ENCODE measurements around the gene OBSL1.

OBSL1 gene

DNA sequence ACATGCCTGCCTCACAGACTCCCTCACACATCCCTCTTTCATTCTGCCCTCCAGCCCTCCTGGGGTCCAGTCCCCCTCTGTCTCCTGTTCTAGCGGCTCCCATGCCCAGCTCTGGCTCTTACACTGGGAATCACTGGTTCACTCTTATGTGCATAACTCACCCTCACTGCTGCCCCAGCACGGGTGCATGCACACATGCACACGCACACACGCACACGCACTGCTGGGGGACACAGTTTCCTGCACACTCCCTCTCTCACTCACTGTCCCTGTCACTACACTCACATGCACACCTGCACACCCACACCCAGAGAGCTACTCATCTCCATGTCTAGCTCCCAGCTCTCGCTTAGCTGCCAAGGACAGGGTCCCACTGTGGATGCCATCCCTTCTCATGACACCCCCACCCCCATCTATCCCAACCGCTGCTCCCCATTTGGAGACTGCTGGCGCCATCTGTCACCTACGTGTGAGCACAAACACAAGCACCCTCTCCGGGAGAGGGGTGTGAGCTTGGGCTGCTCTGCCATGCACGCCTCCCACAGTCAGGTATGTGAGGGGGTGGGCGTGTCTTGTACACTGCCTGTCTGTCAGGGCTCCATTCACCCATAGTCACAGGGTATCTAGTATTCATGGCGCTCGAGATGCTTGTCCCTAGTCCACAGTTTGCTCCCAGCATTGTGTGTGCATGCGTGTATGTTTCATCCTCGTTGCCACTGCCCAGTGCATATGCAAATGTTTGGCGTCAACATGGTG is 55.3 kb downstream of the OBSL1 start:
- peaks cover 0 to 18% (median under 1%) of the 10 kb centered on the region in 5 donors for H3K4me1 ChIP-seq (ENCODE audit: control insufficient read depth in 5 of 5, insufficient read depth in 5 of 5, low read length in 5 of 5)

DNA sequence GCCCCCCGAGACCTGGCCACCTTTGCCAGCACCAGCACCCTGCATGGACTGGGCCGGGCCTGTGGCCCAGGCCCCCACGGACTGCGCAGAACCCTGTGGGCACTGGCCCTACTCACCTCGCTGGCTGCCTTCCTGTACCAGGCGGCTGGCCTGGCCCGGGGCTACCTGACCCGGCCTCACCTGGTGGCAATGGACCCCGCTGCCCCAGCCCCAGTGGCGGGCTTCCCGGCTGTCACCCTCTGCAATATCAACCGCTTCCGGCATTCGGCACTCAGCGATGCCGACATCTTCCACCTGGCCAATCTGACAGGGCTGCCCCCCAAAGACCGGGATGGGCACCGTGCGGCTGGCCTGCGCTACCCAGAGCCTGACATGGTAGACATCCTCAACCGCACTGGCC is 56.5 kb downstream of the OBSL1 start:
- Histone ChIP-seq H3K4me1 (ENCODE audit: control insufficient read depth in 5 of 5, insufficient read depth in 5 of 5, low read length in 5 of 5) (peaks cover 0 to 25% (median 7%) of the 10 kb centered on the region in 5 donors), H3K27me3 (ENCODE audit: control insufficient read depth in 5 of 5, insufficient read depth in 4 of 5, low read length in 5 of 5) (peaks cover 27 to 79% (median 73%) of the 10 kb centered on the region in 5 donors), H3K9ac (ENCODE audit: low read length in 5 of 5) (no peak overlapping the region), H3K9me3 (ENCODE audit: control insufficient read depth in 5 of 5, low read length in 5 of 5) (no peaks in the 10 kb centered on the region), H3K27ac (ENCODE audit: low read depth, low read length) (no peak overlapping the region), H3K36me3 (ENCODE audit: control insufficient read depth in 5 of 5, insufficient read depth in 5 of 5, low read length in 5 of 5) (no peaks in the 10 kb centered on the region), H3K4me3 (ENCODE audit: low read depth in 1 of 5, low read length in 5 of 5) (no peak overlapping the region)

More for the DNA sequence above, 55.3 kb downstream of the OBSL1 start:
- H3K27ac ChIP-seq (ENCODE audit: low read depth, low read length), result no peak overlapping the region
- H3K9me3 ChIP-seq (ENCODE audit: control insufficient read depth in 5 of 5, low read length in 5 of 5), result no peaks in the 10 kb centered on the region
- no peaks in the 10 kb centered on the region for H3K36me3 ChIP-seq (ENCODE audit: control insufficient read depth in 5 of 5, insufficient read depth in 5 of 5, low read length in 5 of 5)
- H3K4me3 ChIP-seq (ENCODE audit: low read depth in 1 of 5, low read length in 5 of 5), result no peak overlapping the region
- no peak overlapping the region for H3K9ac ChIP-seq (ENCODE audit: low read length in 5 of 5)
- peaks cover 28 to 85% (median 73%) of the 10 kb centered on the region in 5 donors for H3K27me3 ChIP-seq (ENCODE audit: control insufficient read depth in 5 of 5, insufficient read depth in 4 of 5, low read length in 5 of 5)

DNA sequence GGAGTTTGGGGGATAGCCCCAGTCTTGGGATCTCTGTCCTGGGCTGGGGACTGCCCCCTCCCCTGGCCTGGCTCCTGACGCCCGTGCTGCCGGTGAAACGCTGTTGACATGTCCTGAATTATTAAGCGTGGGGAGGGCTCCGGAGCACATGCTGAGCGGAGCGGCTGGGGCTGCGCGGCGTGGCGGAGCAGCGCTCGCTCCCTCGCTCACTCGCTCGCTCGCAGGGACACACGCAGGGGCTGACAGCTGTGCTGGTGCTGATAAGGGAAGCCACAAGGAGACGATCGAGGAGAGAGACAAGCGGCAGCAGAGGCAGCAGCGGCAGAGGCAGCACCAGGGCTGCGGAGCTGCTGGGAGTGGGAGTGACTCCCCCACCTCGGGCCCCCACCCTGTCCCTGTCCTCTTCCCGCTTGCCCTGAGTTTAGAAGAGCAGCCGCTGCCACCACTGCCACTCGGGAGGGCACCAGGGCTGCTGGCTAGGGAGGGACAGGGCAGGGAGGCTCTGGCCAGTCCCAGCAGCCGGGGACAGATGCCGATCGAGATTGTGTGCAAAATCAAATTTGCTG is 57.1 kb downstream of the OBSL1 start, which contains the start of gene ASIC4:
TSS of gene ASIC4 (plus strand) at position 287 of the 566 bp plus-strand sequence. CDS start at position 530, 243 bp downstream.
- Histone ChIP-seq H3K9ac (ENCODE audit: low read length in 5 of 5) (no peak within 1 kb of the TSS), H3K4me3 (ENCODE audit: low read depth in 1 of 5, low read length in 5 of 5) (no peak within 1 kb of the TSS), H3K27ac (ENCODE audit: low read depth, low read length) (no peak within 1 kb of the TSS), H3K9me3 (ENCODE audit: control insufficient read depth in 5 of 5, low read length in 5 of 5) (no peaks in the 10 kb centered on the region), H3K27me3 (ENCODE audit: control insufficient read depth in 5 of 5, insufficient read depth in 4 of 5, low read length in 5 of 5) (peaks cover 27 to 78% (median 72%) of the 10 kb centered on the region in 5 donors), H3K36me3 (ENCODE audit: control insufficient read depth in 5 of 5, insufficient read depth in 5 of 5, low read length in 5 of 5) (no peaks in the 10 kb centered on the region), H3K4me1 (ENCODE audit: control insufficient read depth in 5 of 5, insufficient read depth in 5 of 5, low read length in 5 of 5) (peaks cover 0 to 31% (median 12%) of the 10 kb centered on the region in 5 donors)

DNA sequence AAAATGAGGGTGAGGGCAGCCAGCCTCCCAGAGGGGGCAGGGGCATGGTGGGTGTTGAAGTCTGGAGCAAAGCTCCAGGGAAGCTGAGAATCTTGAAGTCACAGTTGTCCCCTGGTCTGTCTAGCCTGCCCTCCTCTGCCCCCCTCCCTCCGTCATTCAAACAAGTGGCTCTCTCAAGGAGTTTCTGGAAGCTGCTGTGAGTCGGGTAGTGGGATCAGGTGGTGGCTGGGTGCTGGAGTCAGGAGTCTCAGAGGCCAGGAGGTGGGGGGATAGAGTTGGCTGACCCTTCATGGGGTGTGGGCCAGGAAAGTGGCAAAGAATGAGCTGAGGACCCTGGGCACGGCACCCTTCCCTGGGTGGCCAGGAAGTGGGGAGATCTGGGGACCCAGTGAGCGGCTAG is 57.6 kb downstream of the OBSL1 start:
- Histone ChIP-seq H3K4me1 (ENCODE audit: control insufficient read depth in 5 of 5, insufficient read depth in 5 of 5, low read length in 5 of 5) (peaks cover 0 to 32% (median 12%) of the 10 kb centered on the region in 5 donors), H3K4me3 (ENCODE audit: low read depth in 1 of 5, low read length in 5 of 5) (no peak overlapping the region), H3K9ac (ENCODE audit: low read length in 5 of 5) (no peak overlapping the region), H3K9me3 (ENCODE audit: control insufficient read depth in 5 of 5, low read length in 5 of 5) (no peaks in the 10 kb centered on the region), H3K27me3 (ENCODE audit: control insufficient read depth in 5 of 5, insufficient read depth in 4 of 5, low read length in 5 of 5) (peaks cover 27 to 77% (median 71%) of the 10 kb centered on the region in 5 donors), H3K27ac (ENCODE audit: low read depth, low read length) (no peak overlapping the region), H3K36me3 (ENCODE audit: control insufficient read depth in 5 of 5, insufficient read depth in 5 of 5, low read length in 5 of 5) (no peaks in the 10 kb centered on the region)

DNA sequence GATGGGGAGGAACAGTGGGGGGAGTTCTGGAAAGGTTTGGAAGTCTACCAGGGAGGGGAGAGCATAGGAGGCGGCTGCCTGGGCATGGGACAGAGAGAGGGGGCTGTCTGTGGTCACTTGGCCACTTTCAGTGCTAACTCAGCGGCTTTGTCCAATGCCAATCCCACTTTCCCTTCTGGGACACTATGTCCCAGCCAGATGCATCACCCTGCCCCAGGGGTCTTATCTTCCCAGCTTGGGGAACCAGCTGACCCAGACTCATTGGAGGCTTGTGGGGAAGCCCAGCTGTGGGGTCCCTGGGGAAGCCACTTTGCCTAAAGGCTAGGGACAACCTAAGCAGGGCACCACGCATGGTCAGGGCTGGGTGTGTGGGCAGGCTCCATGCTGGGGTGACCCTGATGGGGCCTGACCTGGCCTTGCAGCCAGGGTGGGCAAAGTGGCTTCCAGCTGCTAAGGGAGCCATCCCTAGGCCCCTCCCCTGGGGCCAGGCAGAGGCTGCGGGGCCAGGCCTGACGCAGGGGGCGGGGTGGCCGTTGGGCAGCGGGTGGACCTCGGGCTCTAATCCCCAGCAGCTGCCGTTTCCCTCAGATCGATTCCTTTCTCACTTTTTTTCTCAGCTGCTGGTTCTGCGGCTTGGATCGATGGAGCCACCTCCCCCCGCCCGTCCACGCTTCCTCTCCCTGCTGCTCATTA is 58.7 kb downstream of the OBSL1 start:
- H3K9ac ChIP-seq (ENCODE audit: low read length in 5 of 5), result peak overlapping the region in 1 of 5 donors; percentile 35
- H3K9me3 ChIP-seq (ENCODE audit: control insufficient read depth in 5 of 5, low read length in 5 of 5), result no peaks in the 10 kb centered on the region
- H3K4me1 ChIP-seq (ENCODE audit: control insufficient read depth in 5 of 5, insufficient read depth in 5 of 5, low read length in 5 of 5), result peaks cover 0 to 26% (median 12%) of the 10 kb centered on the region in 5 donors
- H3K27me3 ChIP-seq (ENCODE audit: control insufficient read depth in 5 of 5, insufficient read depth in 4 of 5, low read length in 5 of 5), result peaks cover 27 to 72% (median 69%) of the 10 kb centered on the region in 5 donors
- peaks cover 0 to 1% (median 0%) of the 10 kb centered on the region in 5 donors for H3K36me3 ChIP-seq (ENCODE audit: control insufficient read depth in 5 of 5, insufficient read depth in 5 of 5, low read length in 5 of 5)
- no peak overlapping the region for H3K27ac ChIP-seq (ENCODE audit: low read depth, low read length)
- no peak overlapping the region for H3K4me3 ChIP-seq (ENCODE audit: low read depth in 1 of 5, low read length in 5 of 5)

DNA sequence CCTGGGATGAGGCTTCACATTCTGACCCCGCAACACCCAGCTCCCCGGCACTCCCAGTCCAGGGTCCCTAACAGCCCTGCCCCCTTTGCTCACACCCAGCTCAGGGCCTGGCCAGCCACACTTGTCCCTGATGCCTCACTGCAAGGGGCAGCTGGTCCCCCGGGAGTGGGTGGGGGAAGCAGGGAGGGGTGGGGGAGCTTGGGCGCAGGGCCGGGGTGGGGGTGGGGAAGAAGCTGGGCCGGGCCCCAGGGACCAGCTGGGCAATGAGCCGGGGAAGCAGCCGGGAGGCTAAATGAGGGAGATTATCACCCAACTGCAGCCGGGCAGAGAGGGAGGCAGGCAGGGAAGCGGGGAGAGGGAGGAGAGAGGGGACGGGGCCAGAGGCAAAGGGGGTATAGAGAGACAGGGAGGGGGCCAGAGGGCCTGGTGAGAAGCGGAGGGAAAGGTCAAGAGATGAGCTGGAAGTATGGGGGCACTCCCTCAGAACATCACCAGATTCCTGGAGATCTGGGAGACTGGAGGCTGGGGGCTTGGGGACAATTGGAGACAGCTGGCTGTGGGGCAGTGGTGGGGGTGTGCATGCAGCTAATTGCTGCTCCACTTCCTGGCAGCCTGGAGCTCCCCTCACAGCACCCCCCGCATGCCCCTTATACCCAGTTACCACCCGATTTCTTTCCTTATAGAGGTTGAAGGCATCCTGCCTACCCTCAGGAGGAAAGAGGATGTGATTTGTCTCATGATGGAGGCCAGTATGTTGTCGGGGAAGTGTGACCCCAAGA is 59.6 kb downstream of the OBSL1 start:
- H3K9ac ChIP-seq (ENCODE audit: low read length in 5 of 5), result no peak overlapping the region

DNA sequence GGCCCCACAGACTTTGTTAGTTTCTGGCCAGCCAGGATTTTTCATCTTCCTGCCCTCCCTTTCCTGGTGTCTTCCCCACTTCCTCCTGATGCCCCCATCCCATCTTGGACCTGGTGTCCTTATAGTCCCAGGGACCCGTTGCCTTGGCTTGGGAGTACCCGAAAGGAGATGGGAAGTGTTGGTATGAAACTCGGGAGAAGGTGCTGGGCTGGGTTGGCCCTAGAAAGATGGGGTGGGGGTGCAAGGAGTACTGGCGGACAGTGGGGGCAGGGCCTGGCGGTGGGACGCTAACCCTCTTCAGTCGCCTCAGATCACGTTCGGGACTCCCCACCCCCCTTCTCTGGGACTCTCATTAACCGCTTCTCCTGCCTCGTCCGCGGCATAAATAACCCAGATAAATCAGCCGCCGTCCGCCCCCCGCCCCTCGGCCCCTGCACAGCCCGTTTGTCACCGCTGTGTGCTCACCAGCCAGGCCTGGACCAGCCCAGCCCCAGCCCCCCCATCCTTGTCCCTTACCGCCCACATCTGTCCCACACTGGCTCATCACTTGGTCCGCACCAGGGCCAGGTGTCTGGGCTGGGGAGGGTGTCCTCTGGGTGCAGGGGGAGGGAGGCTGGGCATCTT is 60.7 kb downstream of the OBSL1 start:
- H3K4me1 ChIP-seq (ENCODE audit: control insufficient read depth in 5 of 5, insufficient read depth in 5 of 5, low read length in 5 of 5), result peaks cover 0 to 26% (median 11%) of the 10 kb centered on the region in 5 donors
- peaks cover 27 to 54% (median 50%) of the 10 kb centered on the region in 5 donors for H3K27me3 ChIP-seq (ENCODE audit: control insufficient read depth in 5 of 5, insufficient read depth in 4 of 5, low read length in 5 of 5)
- H3K27ac ChIP-seq (ENCODE audit: low read depth, low read length), result no peak overlapping the region
- no peaks in the 10 kb centered on the region for H3K9me3 ChIP-seq (ENCODE audit: control insufficient read depth in 5 of 5, low read length in 5 of 5)
- H3K36me3 ChIP-seq (ENCODE audit: control insufficient read depth in 5 of 5, insufficient read depth in 5 of 5, low read length in 5 of 5), result peaks cover 0 to 21% (median 19%) of the 10 kb centered on the region in 5 donors
- H3K9ac ChIP-seq (ENCODE audit: low read length in 5 of 5), result no peak overlapping the region
- peak overlapping the region in 2 of 5 donors; percentile 47 to 55 for H3K4me3 ChIP-seq (ENCODE audit: low read depth in 1 of 5, low read length in 5 of 5)

More for the DNA sequence above, 59.6 kb downstream of the OBSL1 start:
- Histone ChIP-seq H3K36me3 (ENCODE audit: control insufficient read depth in 5 of 5, insufficient read depth in 5 of 5, low read length in 5 of 5) (peaks cover 0 to 10% (median 8%) of the 10 kb centered on the region in 5 donors), H3K27ac (ENCODE audit: low read depth, low read length) (no peak overlapping the region), H3K4me3 (ENCODE audit: low read depth in 1 of 5, low read length in 5 of 5) (no peak overlapping the region), H3K9me3 (ENCODE audit: control insufficient read depth in 5 of 5, low read length in 5 of 5) (no peaks in the 10 kb centered on the region), H3K27me3 (ENCODE audit: control insufficient read depth in 5 of 5, insufficient read depth in 4 of 5, low read length in 5 of 5) (peaks cover 27 to 65% (median 61%) of the 10 kb centered on the region in 5 donors), H3K4me1 (ENCODE audit: control insufficient read depth in 5 of 5, insufficient read depth in 5 of 5, low read length in 5 of 5) (peaks cover 0 to 26% (median 11%) of the 10 kb centered on the region in 5 donors)

DNA sequence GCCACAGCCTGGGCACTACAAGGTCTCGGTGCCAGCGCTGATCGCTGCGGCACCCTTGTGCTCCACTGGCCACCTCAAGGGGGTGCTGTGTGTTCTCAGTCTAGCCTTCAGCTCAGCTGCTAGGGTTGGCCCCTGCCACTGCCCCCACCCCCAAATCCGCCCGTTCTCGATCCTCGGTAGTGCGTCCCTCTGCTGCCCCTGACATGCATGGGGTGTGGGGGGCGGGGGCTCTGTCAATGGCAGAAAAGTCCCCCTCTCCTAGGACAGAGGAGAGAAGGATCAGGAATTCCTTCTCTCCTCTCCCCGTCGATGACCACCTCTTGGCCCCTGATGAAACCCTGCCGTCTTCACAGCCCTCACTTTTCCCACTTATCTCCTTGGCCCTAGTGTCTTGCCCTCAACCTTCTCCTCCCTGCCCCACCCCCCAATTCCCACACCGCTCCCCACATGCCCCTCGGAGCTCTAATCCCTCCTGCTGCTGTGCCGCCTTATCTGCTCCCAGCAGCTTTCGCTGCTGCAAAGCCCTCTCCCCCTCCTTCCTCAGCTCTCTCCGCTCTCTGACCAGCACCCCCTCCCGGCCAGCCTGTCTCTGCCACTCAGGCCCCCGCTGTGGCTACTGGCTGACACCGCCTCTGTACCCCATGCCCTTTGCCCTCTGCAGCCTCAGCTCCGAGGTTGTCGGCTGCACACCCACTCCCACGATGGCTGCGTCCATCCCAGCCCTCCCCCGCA is 61.4 kb downstream of the OBSL1 start:
- Histone ChIP-seq H3K36me3 (ENCODE audit: control insufficient read depth in 5 of 5, insufficient read depth in 5 of 5, low read length in 5 of 5) (peaks cover 0 to 28% (median 24%) of the 10 kb centered on the region in 5 donors), H3K4me3 (ENCODE audit: low read depth in 1 of 5, low read length in 5 of 5) (peak overlapping the region in 4 of 5 donors; percentile 24 to 55 (median 46)), H3K9me3 (ENCODE audit: control insufficient read depth in 5 of 5, low read length in 5 of 5) (no peaks in the 10 kb centered on the region), H3K9ac (ENCODE audit: low read length in 5 of 5) (no peak overlapping the region), H3K27me3 (ENCODE audit: control insufficient read depth in 5 of 5, insufficient read depth in 4 of 5, low read length in 5 of 5) (peaks cover 27 to 47% (median 43%) of the 10 kb centered on the region in 5 donors), H3K27ac (ENCODE audit: low read depth, low read length) (no peak overlapping the region), H3K4me1 (ENCODE audit: control insufficient read depth in 5 of 5, insufficient read depth in 5 of 5, low read length in 5 of 5) (peaks cover 0 to 26% (median 11%) of the 10 kb centered on the region in 5 donors)

Measured in subcutaneous abdominal adipose tissue (tissue), 5 donors.